DOHH2 (cell line): ENCODE results near the gene BOD1L2.

Experiments
- H3F3A ChIP-seq: fragments of 200-600 bp; sonication (generic), shearing (Covaris generic); 2 replicates; pipeline ENCODE4 v1.6.0; 2016; ENCODE audit warnings: antibody characterized with exemption, mild to moderate bottlenecking; ENCODE audit not compliant: control insufficient read depth, insufficient read depth
- H3K27ac ChIP-seq: fragments of 200-600 bp; sonication (generic); 2 replicates; pipeline ENCODE4 v1.5.1; 2014; ENCODE audit warnings: low read depth, mild to moderate bottlenecking, low read length, moderate library complexity
- H3K27me3 ChIP-seq: fragments of 200-600 bp; sonication (generic); 2 replicates; pipeline ENCODE4 v1.6.1; 2014; ENCODE audit warnings: mild to moderate bottlenecking, low read length, mixed read lengths; ENCODE audit not compliant: control insufficient read depth
- H3K36me3 ChIP-seq: fragments of 200-600 bp; sonication (generic); 2 replicates; pipeline ENCODE4 v1.6.1; 2014; ENCODE audit warnings: mild to moderate bottlenecking, low read length, moderate library complexity, mixed read lengths; ENCODE audit not compliant: control insufficient read depth
- H3K4me1 ChIP-seq: fragments of 200-600 bp; sonication (generic); 2 replicates; pipeline ENCODE4 v1.6.1; 2014; ENCODE audit warnings: mild to moderate bottlenecking, low read length, mixed read lengths; ENCODE audit not compliant: control insufficient read depth
- H3K4me2 ChIP-seq: fragments of 200-600 bp; sonication (generic); 2 replicates; pipeline ENCODE4 v1.6.0; 2014; ENCODE audit warnings: mild to moderate bottlenecking, low read length, moderate library complexity
- H3K4me3 ChIP-seq: fragments of 200-600 bp; sonication (generic); 2 replicates; pipeline ENCODE4 v1.5.1; 2014; ENCODE audit warnings: mild to moderate bottlenecking, low read length, mixed read lengths
- H3K79me2 ChIP-seq: fragments of 200-600 bp; sonication (generic); 2 replicates; pipeline ENCODE4 v1.6.1; 2014; ENCODE audit warnings: mild to moderate bottlenecking, low read length, mixed read lengths; ENCODE audit not compliant: control insufficient read depth
- H3K9me2 ChIP-seq: fragments of 200-600 bp; sonication (generic); replicated peaks from 2 replicates; pipeline ENCODE4 v1.6.1; 2014; ENCODE audit warnings: mild to moderate bottlenecking, low read length, mixed read lengths; ENCODE audit not compliant: control insufficient read depth
- H3K9me3 ChIP-seq: fragments of 200-600 bp; sonication (generic); 2 replicates; pipeline ENCODE4 v1.6.1; 2014; ENCODE audit warnings: antibody characterized with exemption, low read length, mixed read lengths; ENCODE audit not compliant: control insufficient read depth, insufficient read depth
- H4K20me1 ChIP-seq: fragments of 200-600 bp; sonication (generic); 2 replicates; pipeline ENCODE4 v1.6.0; 2014; ENCODE audit warnings: low read depth, mild to moderate bottlenecking, antibody characterized with exemption, low read length, moderate library complexity; ENCODE audit not compliant: control insufficient read depth, insufficient read depth
- CTCF ChIP-seq: fragments of 200-600 bp; sonication (generic); IDR thresholded peaks from one replicate; pipeline ENCODE4 v1.5.1; 2014; ENCODE audit warnings: antibody characterized with exemption, mild to moderate bottlenecking, low read depth, low read length; ENCODE audit not compliant: poor library complexity, severe bottlenecking
- EZH2phosphoT487 ChIP-seq: fragments of 200-600 bp; sonication (generic); IDR thresholded peaks from 2 replicates; pipeline ENCODE4 v1.6.1; 2017; ENCODE audit warnings: borderline replicate concordance, mild to moderate bottlenecking, antibody characterized with exemption, low read length, moderate library complexity, mixed read lengths

BOD1L2 gene

DNA sequence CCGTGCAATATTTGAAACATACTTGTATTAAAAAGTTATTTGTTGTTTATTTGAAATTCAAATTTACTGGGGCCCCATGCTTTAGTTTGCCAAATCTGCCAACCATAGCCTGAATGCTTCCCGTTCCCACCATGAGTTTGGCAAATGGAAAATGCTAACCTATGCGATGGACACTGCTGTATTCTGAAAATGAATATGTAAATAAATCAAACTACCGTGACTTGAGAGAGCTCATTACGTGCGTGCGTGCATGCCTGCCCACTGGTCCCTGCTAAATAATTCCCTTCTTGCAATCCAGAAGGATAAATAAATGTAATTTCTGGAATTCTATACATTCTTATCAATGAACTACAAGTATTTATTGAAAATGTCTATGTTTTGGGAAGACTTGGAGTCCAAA, 3.2 kb downstream of the BOD1L2 start:
- no peaks in the 10 kb centered on the region for H3F3A ChIP-seq
- peak overlapping the region; percentile 16 for H3K4me2 ChIP-seq
- no peaks in the 10 kb centered on the region for H4K20me1 ChIP-seq
- H3K79me2 ChIP-seq, result no peaks in the 10 kb centered on the region
- TF ChIP-seq CTCF (no peak), EZH2phosphoT487 (no peak)
- no peaks in the 10 kb centered on the region for H3K9me2 ChIP-seq
- H3K4me3 ChIP-seq, result no peak overlapping the region
- peaks cover 13% of the 10 kb centered on the region for H3K27me3 ChIP-seq
- H3K27ac ChIP-seq, result no peak overlapping the region
- no peaks in the 10 kb centered on the region for H3K36me3 ChIP-seq
- peaks cover 16% of the 10 kb centered on the region for H3K4me1 ChIP-seq
- H3K9me3 ChIP-seq, result no peaks in the 10 kb centered on the region

GRCh38 chr18:57150828-57151227, 3.9 kb downstream of the BOD1L2 start:
- Histone ChIP-seq H4K20me1 (no peaks in the 10 kb centered on the region), H3K79me2 (no peaks in the 10 kb centered on the region), H3K9me2 (no peaks in the 10 kb centered on the region), H3K4me1 (peaks cover 16% of the 10 kb centered on the region), H3K4me2 (no peak overlapping the region), H3K27me3 (peaks cover 13% of the 10 kb centered on the region), H3F3A (no peaks in the 10 kb centered on the region), H3K27ac (no peak overlapping the region), H3K9me3 (no peaks in the 10 kb centered on the region), H3K36me3 (no peaks in the 10 kb centered on the region), H3K4me3 (no peak overlapping the region)
- TF ChIP-seq CTCF, result no peak
- TF ChIP-seq EZH2phosphoT487, result no peak

- peaks cover 17% of the 10 kb centered on the region for H3K27me3 ChIP-seq
- H3K9me2 ChIP-seq, result no peaks in the 10 kb centered on the region
- no peaks in the 10 kb centered on the region for H3K36me3 ChIP-seq
- H3F3A ChIP-seq, result no peaks in the 10 kb centered on the region
- H3K9me3 ChIP-seq, result no peaks in the 10 kb centered on the region
- TF ChIP-seq EZH2phosphoT487, result no peak
- no peak for TF ChIP-seq CTCF
- H3K4me2 ChIP-seq, result no peak overlapping the region
- peaks cover 15% of the 10 kb centered on the region for H3K4me1 ChIP-seq
- no peak overlapping the region for H3K27ac ChIP-seq
- H4K20me1 ChIP-seq, result no peaks in the 10 kb centered on the region
- H3K4me3 ChIP-seq, result no peak overlapping the region
- H3K79me2 ChIP-seq, result no peaks in the 10 kb centered on the region
Observed at GRCh38 chr18:57154191-57154830, 7.4 kb downstream of the BOD1L2 start.
